ENCODE results near the gene NOTCH1.

Gene NOTCH1

GRCh38 chr9:136484153-136485048 is 61.4 kb downstream of the NOTCH1 start:
- DNase-seq (ENCODE audit: low read depth) = no peak

GRCh38 chr9:136483589-136484152 is 62.2 kb downstream of the NOTCH1 start:
- DNase-seq (ENCODE audit: low read depth) = peak; percentile 92

DNA sequence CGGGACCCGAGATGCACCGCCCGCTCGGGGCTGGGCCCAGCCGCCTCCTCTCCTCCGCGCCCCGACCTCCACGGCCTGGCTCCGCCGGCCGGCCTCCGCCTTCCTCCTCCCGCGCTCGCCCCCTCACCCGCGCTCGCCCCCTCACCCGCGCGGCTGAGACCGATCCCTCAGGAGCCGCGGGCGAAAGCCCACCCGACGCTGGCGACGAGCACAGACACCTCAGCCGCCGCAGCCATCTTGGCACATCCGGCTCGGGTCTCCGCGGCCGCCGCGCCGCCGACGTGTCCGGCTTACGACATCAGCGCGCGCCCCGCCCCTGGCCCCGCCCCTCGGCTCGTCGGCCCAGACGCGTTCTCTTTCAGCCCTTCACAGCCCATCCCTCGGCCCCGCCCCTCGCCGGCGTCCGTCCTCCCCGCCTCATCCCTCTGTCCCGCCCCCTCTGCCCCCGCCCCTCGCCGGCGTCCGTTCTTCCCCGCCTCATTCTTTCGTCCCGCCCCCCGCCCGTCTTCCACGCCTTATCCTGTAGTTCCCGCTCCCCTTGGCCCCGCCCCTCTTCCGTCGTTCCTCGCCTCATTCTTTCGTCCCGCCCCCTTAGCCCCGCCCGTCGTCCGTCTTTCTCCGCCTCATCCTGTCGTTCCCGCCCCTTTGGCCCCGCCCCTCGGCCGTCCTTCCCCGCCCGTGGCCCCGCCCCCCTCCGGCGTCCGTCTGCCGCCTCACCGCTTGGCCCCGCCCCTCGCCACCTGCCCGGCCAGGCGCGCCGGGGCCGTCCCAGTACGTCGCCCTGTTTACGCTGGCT is 62.9 kb downstream of the NOTCH1 start, which contains the start of gene SEC16A:
Gene SEC16A, minus strand, starts transcription at position 248 of the 796 bp plus-strand sequence. CDS start 5,425 bp downstream, outside the sequence.
- DNase-seq (ENCODE audit: low read depth) = peak; percentile 98

DNA sequence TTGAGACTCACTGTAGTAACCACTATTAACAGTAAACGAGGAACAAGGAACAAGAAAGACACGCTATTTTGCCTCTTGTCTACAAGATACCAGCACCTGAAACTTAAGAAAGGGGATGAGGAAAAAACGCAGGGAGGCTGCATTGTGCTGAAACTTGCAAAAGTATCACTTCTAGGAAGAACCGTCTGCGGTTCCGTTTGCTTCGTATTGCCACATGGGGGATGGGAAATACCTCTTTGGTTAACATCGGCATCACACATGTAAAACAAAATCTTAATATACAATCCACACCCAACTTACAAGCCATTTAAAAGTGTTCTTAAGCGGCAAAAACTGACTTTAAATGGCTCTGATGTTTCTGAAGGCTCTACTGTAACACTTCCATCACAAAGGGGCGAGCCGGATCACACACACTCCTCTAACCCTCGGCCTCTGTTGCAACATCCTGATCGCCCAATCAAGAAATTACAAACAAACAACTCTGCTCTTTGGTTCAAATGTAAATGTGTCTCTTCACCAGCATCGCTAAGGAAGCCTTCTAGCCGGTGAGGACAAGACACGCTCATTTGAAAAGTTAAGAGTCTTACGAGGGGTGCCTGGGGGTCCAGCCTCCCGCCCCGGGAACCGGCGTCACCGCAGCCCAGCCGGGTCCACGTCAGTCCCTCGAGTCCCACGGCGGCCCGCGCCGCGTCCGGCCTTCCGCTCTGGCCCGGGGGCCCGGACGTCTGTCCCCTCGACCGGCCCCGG is 63.6 kb downstream of the NOTCH1 start:
- peak; percentile 9 for DNase-seq (ENCODE audit: low read depth)

DNA sequence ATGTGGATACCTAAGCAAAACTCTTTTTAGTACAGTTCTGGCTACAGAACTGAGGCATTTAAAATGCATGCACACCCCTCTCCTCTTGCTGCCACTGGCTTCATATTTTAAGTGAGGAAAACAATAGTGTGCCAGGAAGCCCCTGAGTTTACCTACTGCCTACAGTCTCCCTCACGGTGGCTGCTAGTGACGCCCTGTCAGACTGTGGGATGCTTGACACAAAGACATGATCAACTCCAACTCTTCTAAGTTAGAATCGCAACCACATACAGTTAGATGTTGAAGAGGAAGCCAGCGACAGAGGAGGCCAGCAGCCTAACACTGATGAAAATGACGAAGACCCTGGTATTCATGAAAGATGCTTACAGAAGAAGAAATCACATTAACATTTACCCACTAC is 64.3 kb downstream of the NOTCH1 start:
- no peak for DNase-seq (ENCODE audit: low read depth)

DNA sequence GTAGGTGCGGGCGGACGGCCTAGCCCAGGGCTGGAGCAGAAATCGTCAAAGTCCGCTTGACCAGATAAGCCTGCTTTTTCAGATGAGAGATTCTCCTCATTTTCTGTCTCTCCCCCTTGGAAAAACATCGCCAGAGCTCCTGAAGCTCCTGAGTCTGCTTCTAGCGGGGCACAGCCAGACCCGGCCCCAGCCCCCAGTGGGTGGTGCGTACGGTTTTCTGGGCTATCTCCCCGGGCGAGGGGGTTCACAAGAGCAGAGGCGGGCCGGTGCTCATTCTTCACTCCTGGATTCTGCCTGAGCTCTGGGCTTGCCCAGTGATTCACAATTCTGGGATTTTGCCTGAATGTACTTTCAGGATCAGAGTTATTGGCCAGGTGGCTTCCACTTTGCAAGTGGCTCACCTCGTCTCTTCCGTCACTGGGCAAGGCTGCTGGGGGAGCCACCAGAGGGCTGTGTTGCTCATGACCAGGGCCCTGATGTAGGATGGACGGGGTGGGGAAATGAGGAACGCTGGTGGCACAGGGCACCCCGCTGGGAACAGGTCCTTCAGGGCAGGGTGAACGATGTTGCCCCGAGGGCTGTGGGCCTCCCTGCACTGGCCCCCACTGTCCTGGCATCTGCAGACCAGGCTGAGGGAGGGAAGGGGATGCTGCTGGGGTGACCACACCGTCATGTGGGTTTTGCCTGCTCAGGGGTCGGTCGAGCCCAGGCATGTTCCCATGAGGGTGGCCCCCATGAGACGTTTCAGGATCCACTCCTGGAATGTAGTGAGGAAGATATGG is 69.3 kb downstream of the NOTCH1 start:
- DNase-seq (ENCODE audit: low read depth) = no peak

DNA sequence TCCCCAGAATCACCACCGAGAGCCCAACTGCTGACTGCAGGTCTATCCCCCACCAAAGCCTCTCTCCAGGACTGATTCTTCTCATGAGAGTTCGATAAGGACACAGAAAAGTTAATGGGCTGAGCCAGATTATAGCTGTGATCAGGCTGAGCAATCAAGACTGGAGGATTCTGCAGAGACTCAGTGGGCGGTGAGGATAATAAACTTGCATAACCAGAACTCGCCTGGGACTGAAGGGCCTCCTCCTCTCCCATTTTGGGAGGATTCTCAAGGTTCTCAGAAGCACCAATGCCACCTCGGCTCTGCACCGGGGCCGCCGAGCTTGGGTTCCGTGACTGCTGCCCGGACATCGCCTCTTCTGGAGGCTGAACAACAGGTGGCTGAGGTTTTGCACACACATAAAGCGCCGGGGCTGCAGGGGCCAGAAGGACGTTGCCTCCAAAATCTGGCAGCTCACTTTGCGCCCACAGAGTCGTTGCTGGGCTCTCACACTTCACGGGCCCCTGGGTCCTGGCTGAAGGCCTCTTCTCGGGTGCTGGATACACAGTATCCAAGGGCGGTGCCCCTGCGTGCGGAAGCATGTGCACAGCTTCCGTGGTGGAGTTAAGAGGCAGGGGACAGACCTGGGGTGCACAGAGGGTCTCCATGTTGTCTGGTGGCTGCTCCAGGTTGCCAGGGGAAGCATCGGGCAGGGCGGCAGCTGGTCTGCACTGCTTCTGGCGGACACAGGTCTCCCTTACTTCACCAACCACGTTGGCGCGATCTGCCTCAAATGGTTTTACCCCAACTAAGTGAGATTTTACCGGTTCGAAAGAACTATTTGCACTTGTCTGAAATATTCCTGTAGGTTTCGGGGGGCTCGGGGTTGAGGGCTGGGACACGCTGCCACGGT is 70.6 kb downstream of the NOTCH1 start:
- DNase-seq (ENCODE audit: low read depth) = no peak

DNA sequence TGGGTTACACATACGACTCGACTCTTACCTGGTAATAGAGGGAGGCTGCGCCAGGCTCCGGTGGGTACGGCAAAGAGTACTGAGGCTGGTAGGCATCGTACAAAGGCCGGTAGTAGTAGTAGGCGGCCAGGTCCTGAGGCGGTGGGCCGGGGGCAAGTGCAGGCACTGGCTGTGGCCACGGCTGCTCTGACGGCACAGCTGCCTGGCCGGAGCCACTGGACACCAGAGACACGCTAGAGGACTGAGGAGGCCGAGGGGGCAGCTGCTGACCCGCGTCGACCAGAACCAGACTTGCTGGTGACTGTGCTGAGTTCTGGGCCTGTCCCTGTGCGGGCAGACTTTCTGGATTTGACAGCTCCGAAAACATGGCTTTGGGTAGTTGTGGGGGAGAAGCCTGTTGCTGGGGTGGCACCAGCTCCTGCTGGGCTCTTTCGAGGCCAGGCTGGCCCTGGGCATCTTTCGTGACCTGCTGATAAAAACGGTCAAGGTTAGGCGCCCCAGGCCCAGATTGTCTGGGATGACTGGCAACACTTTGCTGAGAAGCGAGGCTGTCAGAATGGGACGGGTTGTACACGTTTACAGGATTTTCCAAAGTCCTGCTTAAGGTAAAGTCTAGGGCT is 71.7 kb downstream of the NOTCH1 start:
- no peak for DNase-seq (ENCODE audit: low read depth)

- DNase-seq (ENCODE audit: low read depth) = no peak
Observed at GRCh38 chr9:136473354-136473721, 72.5 kb downstream of the NOTCH1 start.

- no peak for DNase-seq (ENCODE audit: low read depth)
Observed at GRCh38 chr9:136472640-136473353, 73.1 kb downstream of the NOTCH1 start.

DNA sequence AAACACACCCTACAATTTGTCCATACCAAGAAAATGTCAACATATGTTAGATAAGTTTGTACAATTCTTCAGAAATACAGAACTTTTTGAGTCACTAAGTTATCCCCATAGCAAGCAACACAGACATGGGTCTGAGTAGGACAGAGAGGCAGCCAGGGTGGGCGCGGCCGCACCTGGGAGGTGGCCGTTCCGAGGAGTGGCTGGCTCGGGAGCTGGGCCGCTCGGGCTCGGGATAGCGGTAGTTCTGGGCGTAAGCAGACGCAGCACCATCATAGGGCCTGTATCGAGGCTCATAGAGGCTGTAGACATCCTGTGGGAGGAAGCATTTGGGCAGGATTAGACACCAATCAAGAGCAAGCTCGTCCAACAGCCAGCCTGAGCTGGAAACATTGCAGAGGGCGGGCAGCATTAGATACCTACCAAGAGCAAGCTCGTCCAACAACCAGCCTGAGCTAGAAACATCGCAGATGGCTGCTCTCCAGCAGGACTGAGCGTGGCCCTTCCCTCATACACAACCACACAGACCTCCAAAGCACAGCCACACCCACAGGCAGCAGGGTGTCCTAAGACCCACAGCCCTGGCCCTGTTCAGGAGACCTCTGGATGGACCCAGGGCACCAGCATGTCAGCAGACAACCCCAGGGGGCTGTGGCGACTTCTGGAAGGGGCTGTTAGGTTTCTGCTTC is 73.9 kb downstream of the NOTCH1 start:
- DNase-seq (ENCODE audit: low read depth) = no peak

DNA sequence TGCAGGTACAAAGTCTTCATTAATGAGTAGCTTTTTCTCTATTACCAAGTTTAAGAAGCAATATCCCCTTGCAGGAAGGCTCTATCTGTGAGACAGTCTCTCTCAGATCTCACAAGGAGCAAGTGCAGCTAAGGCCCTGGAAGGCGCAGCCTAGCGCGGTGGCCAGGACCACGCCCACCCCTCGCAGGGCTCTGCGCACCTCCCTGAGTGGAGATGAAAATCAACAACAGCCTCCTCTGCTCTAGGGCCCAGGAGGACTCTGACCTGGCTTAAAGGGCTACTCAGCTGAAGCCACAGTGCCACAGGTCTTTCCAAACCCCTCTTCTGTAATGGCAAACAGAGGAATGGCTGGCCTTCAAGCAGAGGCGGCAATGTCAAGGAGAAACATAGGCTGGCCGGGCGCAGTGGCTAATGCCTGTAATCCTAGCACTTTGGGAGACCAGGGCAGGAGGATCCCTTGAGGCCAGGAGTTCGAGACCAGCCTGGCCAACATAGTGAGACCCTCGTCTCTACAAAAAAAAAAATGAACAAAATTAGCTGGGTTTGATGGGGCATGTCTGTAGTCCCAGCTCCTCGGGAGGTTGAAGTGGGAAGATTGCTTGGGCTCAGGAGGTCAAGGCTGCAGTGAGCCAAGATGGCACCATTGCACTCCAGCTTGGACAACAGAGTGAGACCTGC is 74.9 kb downstream of the NOTCH1 start:
- no peak for DNase-seq (ENCODE audit: low read depth)

DNA sequence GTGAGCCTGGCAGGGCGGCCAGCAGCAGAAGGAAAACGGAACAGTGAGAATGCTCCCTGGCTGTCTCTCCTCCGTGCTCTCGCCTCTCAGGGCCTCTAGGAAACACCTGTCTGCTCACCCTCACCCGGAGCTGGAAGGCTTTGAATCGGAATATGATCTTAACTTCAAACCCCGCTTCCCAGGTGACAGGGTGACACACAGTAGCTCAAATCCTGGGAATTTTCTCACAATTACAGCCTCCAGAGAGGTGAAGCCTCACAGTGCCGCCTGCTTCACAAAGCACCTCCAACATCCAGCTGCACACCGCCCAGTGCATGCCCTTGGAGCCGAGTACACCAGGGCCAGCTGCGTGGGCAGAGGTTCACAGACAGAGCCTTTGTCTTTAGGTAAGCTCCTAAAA is 75.5 kb downstream of the NOTCH1 start:
- no peak for DNase-seq (ENCODE audit: low read depth)

DNA sequence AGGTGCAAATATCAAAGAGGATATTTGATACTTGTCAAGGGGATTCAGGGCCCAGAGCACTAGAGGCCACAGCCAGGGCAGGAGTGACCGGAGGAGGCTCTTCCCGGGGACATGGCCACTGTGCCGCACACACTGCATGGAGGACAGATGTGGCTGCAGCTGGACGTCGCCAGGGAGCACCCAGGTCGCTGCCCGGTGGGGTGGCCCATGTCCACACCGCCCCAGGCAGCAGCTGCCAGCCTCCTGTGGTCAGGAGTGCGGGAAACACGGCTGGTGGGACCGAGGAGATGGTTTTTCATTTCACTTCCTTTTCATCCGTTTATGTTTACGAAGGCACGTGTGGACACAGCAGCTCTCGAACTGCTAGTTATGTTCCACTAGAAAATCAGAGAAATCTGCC is 78.1 kb downstream of the NOTCH1 start:
- no peak for DNase-seq (ENCODE audit: low read depth)

DNA sequence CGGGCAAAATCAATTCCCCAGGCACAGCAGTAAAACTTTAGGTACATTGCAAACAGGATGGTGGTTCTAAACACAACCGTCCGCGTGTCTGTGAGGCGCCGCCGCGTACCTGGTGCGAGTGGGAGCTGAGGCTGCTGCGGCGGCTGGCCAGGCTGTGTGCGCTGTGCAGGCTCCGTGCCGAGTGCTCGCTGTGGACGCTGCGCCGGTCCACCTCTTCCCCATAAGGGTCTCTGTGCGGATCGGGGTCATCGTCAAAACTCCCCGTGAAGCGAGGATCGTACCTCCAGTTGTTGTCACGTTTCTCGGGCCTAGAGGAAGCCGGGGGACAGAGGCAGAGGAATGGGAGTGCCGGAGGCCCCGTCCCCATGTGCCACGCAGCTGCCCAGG is 79.7 kb downstream of the NOTCH1 start:
- no peak for DNase-seq (ENCODE audit: low read depth)

DNA sequence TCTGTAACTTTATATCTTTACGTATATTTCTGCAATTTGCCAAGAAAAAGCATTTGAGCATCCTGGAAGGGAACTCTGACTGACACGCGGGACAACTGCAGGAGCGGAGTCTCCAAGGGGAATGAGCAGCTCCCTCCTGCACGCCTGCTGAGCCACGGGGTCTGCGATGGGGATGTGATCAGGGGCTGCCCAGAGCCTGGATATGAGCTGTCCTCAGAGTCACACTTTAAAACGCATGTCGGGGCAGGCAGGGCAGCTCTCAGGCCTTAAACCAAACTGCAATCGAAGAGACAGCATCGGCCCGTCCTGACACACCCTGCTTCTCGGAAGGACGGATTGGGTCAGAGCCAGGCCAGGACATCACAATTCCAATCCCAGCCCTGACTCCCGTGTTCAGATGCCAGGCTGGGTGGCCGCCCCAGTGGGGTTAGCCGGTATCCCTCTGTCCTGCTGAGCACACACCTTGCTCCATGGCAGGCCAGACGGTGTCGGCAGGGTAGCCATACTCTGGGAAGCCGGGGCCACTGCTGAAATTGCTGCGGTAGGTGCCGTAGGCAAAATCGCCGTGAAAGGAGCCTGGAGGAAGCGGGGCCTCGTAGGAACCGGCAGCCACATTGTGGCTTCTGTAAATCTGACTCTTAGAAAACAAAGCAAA is 80.2 kb downstream of the NOTCH1 start:
- DNase-seq (ENCODE audit: low read depth) = no peak

- no peak for DNase-seq (ENCODE audit: low read depth)
Observed at GRCh38 chr9:136464241-136464640, 81.6 kb downstream of the NOTCH1 start.
